Tibial nerve (tissue), 4 donors: Measurements from ENCODE around the gene TNIP2.

Source experiments
- CTCF ChIP-seq, 5 experiments: fragments of 200-600 bp in 3 of 5; fragments of 450-650 bp in 2 of 5; sonication (generic) in 3 of 5; IDR thresholded peaks; one replicate each; pipeline ENCODE4 v1.5.1; 2016 to 2019; ENCODE audit warnings: antibody characterized with exemption in 5 of 5, mild to moderate bottlenecking in 3 of 5, moderate library complexity in 2 of 5
- EP300 ChIP-seq, 2 donors: sonication (generic); formaldehyde crosslinking; IDR thresholded peaks; one replicate each; pipeline ENCODE4 v1.6.1; 2017; ENCODE audit warnings: antibody characterized with exemption in 2 of 2, mild to moderate bottlenecking in 1 of 2
- POLR2A ChIP-seq, 2 donors: fragments of 450-650 bp; IDR thresholded peaks; one replicate each; pipeline ENCODE4 v1.6.1; 2017; ENCODE audit warnings: antibody characterized with exemption in 2 of 2, mild to moderate bottlenecking in 2 of 2, moderate library complexity in 2 of 2

GRCh38 chr4:2713337-2713736 is 42.8 kb downstream of the TNIP2 start:
- TF ChIP-seq CTCF (IDR thresholded peaks at IDR 0.05) (no peak), POLR2A (IDR thresholded peaks at IDR 0.05) (no peak), EP300 (IDR thresholded peaks at IDR 0.05) (no peak)
